ENCODE measurements around the gene CCDC6.
"Not testable (repeated sequence)": the region's sequence is repeated elsewhere in the genome, so short reads cannot be mapped to it uniquely, and the experiment has no call there.

CCDC6 gene

GRCh38 chr10:59805014-59805413, 101.3 kb downstream of the CCDC6 start:
- no peak for DNase-seq

- DNase-seq, result no peak
Observed at GRCh38 chr10:59804220-59804619, 102.1 kb downstream of the CCDC6 start.

- no peak for DNase-seq
Observed at GRCh38 chr10:59803714-59804113, 102.6 kb downstream of the CCDC6 start.

GRCh38 chr10:59801171-59801570, 105.2 kb downstream of the CCDC6 start:
- no peak for DNase-seq

- DNase-seq, result no peak
Observed at GRCh38 chr10:59799421-59799820, 106.9 kb downstream of the CCDC6 start.

GRCh38 chr10:59793919-59794318, 112.4 kb downstream of the CCDC6 start:
- no peak for DNase-seq

GRCh38 chr10:59792812-59793211, 113.5 kb downstream of the CCDC6 start:
- DNase-seq, result no peak

GRCh38 chr10:59791601-59792000, 114.8 kb downstream of the CCDC6 start:
- DNase-seq, result no peak

GRCh38 chr10:59790080-59790479, 116.3 kb downstream of the CCDC6 start:
- not testable (repeated sequence) for DNase-seq

GRCh38 chr10:59788914-59789313, 117.4 kb downstream of the CCDC6 start:
- not testable (repeated sequence) for DNase-seq

- not testable (repeated sequence) for DNase-seq
Observed at GRCh38 chr10:59787032-59787431, 119.3 kb downstream of the CCDC6 start.

- not testable (repeated sequence) for DNase-seq
Observed at GRCh38 chr10:59785476-59785875, 120.9 kb downstream of the CCDC6 start.

- no peak for DNase-seq
Observed at GRCh38 chr10:59781511-59781910, 124.8 kb downstream of the CCDC6 start.

GRCh38 chr10:59779756-59780533, 126.4 kb downstream of the CCDC6 start:
- DNase-seq, result no peak

GRCh38 chr10:59774451-59774850, 131.9 kb downstream of the CCDC6 start:
- no peak for DNase-seq

- no peak for DNase-seq
Observed at GRCh38 chr10:59773088-59773487, 133.3 kb downstream of the CCDC6 start.

- DNase-seq, result no peak
Observed at GRCh38 chr10:59771162-59771807, 135.1 kb downstream of the CCDC6 start.

- no peak for DNase-seq
Observed at GRCh38 chr10:59770689-59771088, 135.7 kb downstream of the CCDC6 start.

GRCh38 chr10:59762505-59762904, 143.9 kb downstream of the CCDC6 start:
- DNase-seq, result no peak

GRCh38 chr10:59757966-59758365, 148.4 kb downstream of the CCDC6 start:
- no peak for DNase-seq

- no peak for DNase-seq
Observed at GRCh38 chr10:59754951-59755350, 151.4 kb downstream of the CCDC6 start.

GRCh38 chr10:59753267-59753666, 153.1 kb downstream of the CCDC6 start, which contains the start of gene MRLN:
Gene MRLN, minus strand, starts transcription at chr10:59753455.
- DNase-seq, result no peak

- no peak for DNase-seq
Observed at GRCh38 chr10:59752278-59752940, 153.9 kb downstream of the CCDC6 start.

All from activated CD4-positive, alpha-beta T cell treated with anti-CD3 and anti-CD28 coated beads, Interleukin-2, amount 50 U/mL, for 1 hour (primary cell).